Sigmoid colon (tissue), 7 donors: ENCODE measurements around the gene PLA2G6. TPM values are rescaled to one million over a fixed set of nuclear protein-coding genes. Genes with fewer than 3 reads are reported as not detected.

Experiments used
- DNase-seq: peaks from one replicate; pipeline ENCODE4 v3.0.0-alpha.2; 2019
- H3K27ac ChIP-seq, 4 donors: fragments of 200-600 bp; sonication (generic); one replicate each; pipeline ENCODE4 v1.5.1; 2016 to 2019; ENCODE audit warnings: mild to moderate bottlenecking in 1 of 4
- H3K27me3 ChIP-seq, 3 donors: fragments of 200-600 bp; sonication (generic); one replicate each; pipeline ENCODE4 v1.5.1; 2019; ENCODE audit warnings: mild to moderate bottlenecking in 1 of 3
- H3K36me3 ChIP-seq, 4 donors: fragments of 200-600 bp; sonication (generic); one replicate each; pipeline ENCODE4 v1.5.1; 2016 to 2019
- H3K4me1 ChIP-seq, 4 donors: fragments of 200-600 bp; sonication (generic); one replicate each; pipeline ENCODE4 v1.5.1; 2017 to 2019
- H3K4me3 ChIP-seq, 4 donors: fragments of 200-600 bp; sonication (generic); one replicate each; pipeline ENCODE4 v1.5.1; 2017 to 2019; ENCODE audit warnings: mild to moderate bottlenecking in 2 of 4, moderate library complexity in 1 of 4
- H3K9me3 ChIP-seq, 4 donors: fragments of 200-600 bp in 3 of 4; sonication (generic) in 3 of 4; one replicate each; pipeline versions ENCODE4 v1.5.1 to v1.6.1; 2013 to 2019
- CTCF ChIP-seq, 4 experiments: fragments of 450-650 bp in 3 of 4; fragments of 200-600 bp in 1 of 4; IDR thresholded peaks; one replicate each; pipeline ENCODE4 v1.5.1; 2016 to 2019; ENCODE audit warnings: antibody characterized with exemption in 4 of 4, mild to moderate bottlenecking in 3 of 4, moderate library complexity in 2 of 4
- EP300 ChIP-seq, 4 donors: sonication (generic); formaldehyde crosslinking; IDR thresholded peaks; one replicate each; pipeline ENCODE4 v1.6.1; 2017; ENCODE audit warnings: antibody characterized with exemption in 4 of 4
- POLR2A ChIP-seq, 2 donors: fragments of 450-650 bp; IDR thresholded peaks; one replicate each; pipeline ENCODE4 v1.6.1; 2016; ENCODE audit warnings: antibody characterized with exemption in 2 of 2, mild to moderate bottlenecking in 2 of 2, moderate library complexity in 2 of 2
- POLR2AphosphoS5 ChIP-seq, 4 donors: sonication (generic); formaldehyde crosslinking; IDR thresholded peaks; one replicate each; pipeline ENCODE4 v1.6.1; 2017; ENCODE audit warnings: antibody characterized with exemption in 4 of 4
- WGBS, 2 donors: extraction: QIAGEN DNeasy Blood & Tissue Kit; methylation state at CpG; one replicate each; pipeline ENCODE4 v1.1.7; 2013; 5-methylcytosine and 5-hydroxymethylcytosine counted together
- intact Hi-C: fragments of 100-400 bp; cut with DNase I; formaldehyde crosslinking; loops from one replicate; pipeline ENCODE4 v1.15.1; 2023
- polyA plus RNA-seq, 3 donors: library from polyadenylated mRNA; stranded (reverse); fragments of 200-250 nt; gene quantifications; one replicate each; pipeline ENCODE4 v1.2.3, GENCODE V29; 2013
- total RNA-seq, 4 donors: library from RNA; depleted of rRNA; stranded (reverse); fragments of >200 nt; gene quantifications; one replicate each; pipeline ENCODE4 v1.1.0, GENCODE V29; 2016
- donor health status: healthy with polysubstance abuse.
- donor health status: Bipolar disorder and iron deficiency.
- donor health status: healthy.

PLA2G6 gene
- total and polyA plus RNA-seq, 7 donors: 6.6 to 36.2 (median 19.4) TPM

GRCh38 chr22:38208551-38208968 is 26.9 kb upstream of the PLA2G6 start:
- H3K36me3 ChIP-seq: no peaks in the 10 kb centered on the region
- no peak for DNase-seq
- 69 to 73% methylated on average over 6 of the region's 6 CpGs for WGBS, 2 donors
- TF ChIP-seq CTCF (IDR thresholded peaks at IDR 0.05): no peak
- TF ChIP-seq POLR2AphosphoS5 (IDR thresholded peaks at IDR 0.05): no peak
- intact Hi-C loops: no loop called here
- no peak overlapping the region for H3K4me3 ChIP-seq
- no peaks in the 10 kb centered on the region for H3K27me3 ChIP-seq
- peaks cover 0 to 29% (median 28%) of the 10 kb centered on the region in 4 donors for H3K4me1 ChIP-seq
- H3K9me3 ChIP-seq: no peaks in the 10 kb centered on the region
- no peak overlapping the region for H3K27ac ChIP-seq

GRCh38 chr22:38207898-38208432 is 26.3 kb upstream of the PLA2G6 start:
- H3K27ac ChIP-seq: no peak overlapping the region

DNA sequence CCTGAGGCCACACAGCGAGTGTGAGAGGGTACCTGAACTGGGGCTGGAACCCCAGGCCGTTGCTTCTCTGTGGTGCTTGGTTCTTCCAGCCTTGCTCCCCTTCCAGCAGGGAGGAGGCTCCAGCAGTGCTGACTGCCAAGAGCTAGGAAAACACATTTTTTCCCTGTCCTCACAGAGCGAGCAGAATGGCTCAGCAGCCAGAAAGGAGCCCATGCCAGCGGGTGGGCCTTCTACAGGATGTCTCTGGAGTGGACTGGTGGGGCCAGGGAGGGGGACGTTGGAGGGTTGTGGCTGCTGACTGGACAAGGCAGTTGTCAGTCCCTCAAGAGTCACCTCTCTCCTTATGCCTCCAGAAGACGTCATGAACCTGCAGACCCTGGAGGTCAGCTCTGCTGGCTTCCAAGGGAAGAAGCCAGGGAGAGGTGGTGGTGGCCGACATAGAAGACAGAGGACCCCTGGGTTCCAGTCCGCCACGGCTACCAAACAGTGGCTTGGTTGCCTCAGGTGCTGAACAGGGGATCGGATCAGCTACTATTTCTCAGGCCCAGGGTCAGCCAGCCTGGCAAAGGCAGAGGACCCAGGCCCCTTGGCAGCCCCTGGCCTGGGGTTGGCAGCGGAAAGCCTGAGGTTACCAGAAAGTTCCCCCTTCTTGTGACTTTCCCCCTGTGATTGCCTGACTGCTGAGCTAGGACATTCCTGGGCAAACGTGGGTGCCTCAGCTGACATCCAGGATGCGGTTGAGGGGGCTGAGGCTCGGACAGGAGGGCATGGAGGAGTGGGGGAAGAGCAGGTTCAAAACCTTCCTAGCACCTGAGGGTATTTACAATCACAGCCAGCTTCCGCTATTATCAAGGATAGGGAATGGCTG is 23.9 kb upstream of the PLA2G6 start:
- DNase-seq: peak; percentile 94
- peaks cover 0 to 41% (median 36%) of the 10 kb centered on the region in 4 donors for H3K4me1 ChIP-seq
- H3K4me3 ChIP-seq: peak overlapping the region in 1 of 4 donors; percentile 6
- TF ChIP-seq CTCF (IDR thresholded peaks at IDR 0.05) (no peak), POLR2A (IDR thresholded peaks at IDR 0.05) (no peak), POLR2AphosphoS5 (IDR thresholded peaks at IDR 0.05) (peak; percentile 9 to 61 (median 48)), EP300 (IDR thresholded peaks at IDR 0.05) (peak in 1 of 4 donors; percentile 89)
- no peaks in the 10 kb centered on the region for H3K36me3 ChIP-seq
- no peaks in the 10 kb centered on the region for H3K9me3 ChIP-seq
- peak overlapping the region; percentile 97 to 100 (median 98) for H3K27ac ChIP-seq
- intact Hi-C loops: no loop called here
- no peaks in the 10 kb centered on the region for H3K27me3 ChIP-seq
- WGBS, 2 donors: 84 to 86% methylated on average over 15 of the region's 15 CpGs

More at GRCh38 chr22:38207898-38208432, 26.3 kb upstream of the PLA2G6 start:
- WGBS, 2 donors: 94 to 95% methylated on average over 7 of the region's 7 CpGs
- TF ChIP-seq POLR2AphosphoS5 (IDR thresholded peaks at IDR 0.05): no peak
- no peak for TF ChIP-seq CTCF (IDR thresholded peaks at IDR 0.05)
- TF ChIP-seq EP300 (IDR thresholded peaks at IDR 0.05): no peak
- no peak for TF ChIP-seq POLR2A (IDR thresholded peaks at IDR 0.05)
- Histone ChIP-seq H3K27me3 (no peaks in the 10 kb centered on the region), H3K4me3 (no peak overlapping the region), H3K9me3 (no peaks in the 10 kb centered on the region), H3K36me3 (no peaks in the 10 kb centered on the region), H3K4me1 (peaks cover 0 to 33% (median 31%) of the 10 kb centered on the region in 4 donors)
- intact Hi-C loops: no loop called here
- no peak for DNase-seq

- WGBS, 2 donors: 62 to 80% methylated on average over 7 of the region's 7 CpGs
- TF ChIP-seq EP300 (IDR thresholded peaks at IDR 0.05): no peak
- TF ChIP-seq CTCF (IDR thresholded peaks at IDR 0.05): no peak
- no peak for DNase-seq
- no peaks in the 10 kb centered on the region for H3K36me3 ChIP-seq
- intact Hi-C loops: loop anchor here (5.0 kb wide), 3 partner anchors 68 to 303 kb away; partner anchors contain the start of genes DDX17 and TMEM184B
- H3K9me3 ChIP-seq: no peaks in the 10 kb centered on the region
- no peaks in the 10 kb centered on the region for H3K27me3 ChIP-seq
- peak overlapping the region in 1 of 4 donors; percentile 6 for H3K4me3 ChIP-seq
- H3K4me1 ChIP-seq: peaks cover 0 to 41% (median 36%) of the 10 kb centered on the region in 4 donors
- peak overlapping the region; percentile 97 to 100 (median 98) for H3K27ac ChIP-seq
Observed at GRCh38 chr22:38204784-38205183, 23.2 kb upstream of the PLA2G6 start.
